GM12878 (cell line): Measurements from ENCODE around the gene WDR86. TPM values are rescaled to one million over a fixed set of nuclear protein-coding genes. Genes with fewer than 3 reads are reported as not detected.

Source experiments
- ATAC-seq: fragments of 200-7000 bp; cut with Tn5 transposase; 3 replicates; pipeline ENCODE4 v1.9.1; 2020; ENCODE audit warnings: mild to moderate bottlenecking, moderate library complexity
- BruUV-seq: library from RNA; stranded (reverse); fragments of 400-500 nt; replicated peaks from 2 replicates; lab custom pipeline; 2021; lab: Mats Ljungman, UMichigan
- CTCF ChIA-PET: fragments of 300-600 bp; sonication (Branson Sonifier 250); formaldehyde crosslinking; extraction: SDS; loops from one replicate; lab custom pipeline; 2021; ENCODE audit warnings: inconsistent platforms; lab: Yijun Ruan, JAX
- POLR2A ChIA-PET: fragments of 350-600 bp; formaldehyde crosslinking; extraction: SDS; loops from one replicate; lab custom pipeline; 2021; ENCODE audit warnings: inconsistent platforms; lab: Charles Lee
- RAD21 ChIA-PET: fragments of 300-600 bp; sonication (Branson Sonifier 250); formaldehyde crosslinking; loops from one replicate; lab custom pipeline; 2023; ENCODE audit warnings: antibody characterized with exemption; ENCODE audit not compliant: unreplicated experiment; lab: Charles Lee
- SMC1A ChIA-PET: fragments of 300-600 bp; sonication (Branson Sonifier 250); formaldehyde crosslinking; loops from one replicate; lab custom pipeline; 2023; ENCODE audit not compliant: unreplicated experiment, uncharacterized antibody; lab: Charles Lee
- DNase-seq: peaks from one replicate; pipeline ENCODE4 v3.0.0-alpha.2; 2011; ENCODE audit warnings: low read depth, low spot score
- FAIRE-seq: peaks from 3 replicates; lab custom pipeline; 2011; peaks lifted over from hg19 to GRCh38; lab: Jason Lieb, UNC
- H2AFZ ChIP-seq: 2 replicates; pipeline ENCODE4 v1.6.0; 2011; ENCODE audit warnings: low read depth, low read length, control low read depth; ENCODE audit not compliant: control insufficient read depth
- H3K27ac ChIP-seq: 2 replicates; pipeline ENCODE4 v1.5.1; 2011; ENCODE audit warnings: control low read depth; ENCODE audit not compliant: control insufficient read depth, insufficient read depth
- H3K27me3 ChIP-seq, 2 experiments: replicated peaks in 1 of 2; 2 replicates each; pipeline versions ENCODE4 v1.6.0 to v1.6.1; 2011; ENCODE audit warnings: low read length in 1 of 2; ENCODE audit not compliant: control insufficient read depth in 2 of 2, insufficient read depth in 2 of 2
- H3K36me3 ChIP-seq, 2 experiments: 2 replicates each; pipeline ENCODE4 v1.5.1; 2011; ENCODE audit warnings: low read length in 1 of 2; ENCODE audit not compliant: control insufficient read depth in 2 of 2, insufficient read depth in 2 of 2
- H3K4me1 ChIP-seq: 2 replicates; pipeline ENCODE4 v1.6.1; 2011; ENCODE audit warnings: mild to moderate bottlenecking, low read length, moderate library complexity, mixed read lengths; ENCODE audit not compliant: control insufficient read depth, insufficient read depth
- H3K4me2 ChIP-seq: 2 replicates; pipeline ENCODE4 v1.6.0; 2011; ENCODE audit warnings: control low read depth; ENCODE audit not compliant: control insufficient read depth, insufficient read depth
- H3K4me3 ChIP-seq: fragments of 200-600 bp; sonication (generic); 2 replicates; pipeline ENCODE4 v1.5.1; 2016
- H3K79me2 ChIP-seq: 2 replicates; pipeline ENCODE4 v1.6.0; 2011; ENCODE audit warnings: low read length; ENCODE audit not compliant: control insufficient read depth, insufficient read depth
- H3K9ac ChIP-seq: 2 replicates; pipeline ENCODE4 v1.8.0; 2011; ENCODE audit warnings: low read length, control low read depth, mixed read lengths; ENCODE audit not compliant: control insufficient read depth, insufficient read depth
- H3K9me3 ChIP-seq: replicated peaks from 3 replicates; pipeline ENCODE4 v1.5.1; 2011; ENCODE audit warnings: mild to moderate bottlenecking, low read length; ENCODE audit not compliant: control insufficient read depth, insufficient read depth
- H4K20me1 ChIP-seq: 2 replicates; pipeline ENCODE4 v1.6.0; 2011; ENCODE audit not compliant: control insufficient read depth, insufficient read depth
- CEBPB ChIP-seq, 2 experiments: fragments of 150-350 bp in 1 of 2; IDR thresholded peaks; 2 replicates each; pipeline ENCODE4 v1.6.1; 2012 to 2014; ENCODE audit warnings: low read depth in 2 of 2, low read length in 2 of 2, borderline replicate concordance in 1 of 2, inconsistent platforms in 1 of 2
- CTCF ChIP-seq, 3 experiments: IDR thresholded peaks in 2 of 3; conservative IDR thresholded peaks in 1 of 3; 2 replicates each; pipeline ENCODE4 v1.5.1; 2011; ENCODE audit warnings: low read depth in 3 of 3, low read length in 3 of 3, mild to moderate bottlenecking in 3 of 3, control low read depth in 2 of 3, moderate library complexity in 2 of 3, inconsistent platforms in 1 of 3, mixed read lengths in 1 of 3; ENCODE audit not compliant: control insufficient read depth in 2 of 3, insufficient read depth in 1 of 3; ENCODE audit errors: extremely low read depth in 1 of 3
- EP300 ChIP-seq, 2 experiments: fragments of 150-350 bp in 1 of 2; IDR thresholded peaks; 2 replicates each; pipeline ENCODE4 v1.6.1; 2011 to 2012; ENCODE audit warnings: low read depth in 2 of 2, low read length in 2 of 2, borderline replicate concordance in 1 of 2, improper control_type of control experiment in 1 of 2, inconsistent platforms in 1 of 2; ENCODE audit not compliant: control insufficient read depth in 1 of 2
- FOXK2 ChIP-seq: fragments of 450-650 bp; IDR thresholded peaks from 2 replicates; pipeline ENCODE4 v1.6.1; 2017; ENCODE audit warnings: mild to moderate bottlenecking, moderate library complexity
- GATAD2B ChIP-seq: fragments of 450-650 bp; conservative IDR thresholded peaks from 2 replicates; pipeline ENCODE4 v1.6.1; 2017; ENCODE audit warnings: low read depth, mild to moderate bottlenecking, moderate library complexity
- MYB ChIP-seq: fragments of 150-350 bp; IDR thresholded peaks from 2 replicates; pipeline ENCODE4 v1.6.1; 2014; ENCODE audit warnings: mild to moderate bottlenecking, low read depth, low read length, borderline replicate concordance
- RELA ChIP-seq: fragments of 450-650 bp; IDR thresholded peaks from 2 replicates; pipeline ENCODE4 v1.8.0; 2014; ENCODE audit warnings: borderline replicate concordance; ENCODE audit not compliant: partially characterized antibody
- SPI1 ChIP-seq: IDR thresholded peaks from 2 replicates; pipeline ENCODE4 v1.6.1; 2011; ENCODE audit warnings: low read depth, mild to moderate bottlenecking, low read length, moderate library complexity, borderline replicate concordance; ENCODE audit not compliant: insufficient read depth
- ZNF384 ChIP-seq: IDR thresholded peaks from 2 replicates; pipeline ENCODE4 v1.6.1; 2012; ENCODE audit warnings: low read depth, mild to moderate bottlenecking, low read length, improper control_type of control experiment, borderline replicate concordance
- WGBS: methylation state at CpG from one replicate; pipeline ENCODE4 v1.1.6; 2016; ENCODE audit warnings: low lambda C conversion rate; ENCODE audit not compliant: insufficient replicate concordance, insufficient coverage; ENCODE audit errors: missing lambda C conversion rate; 5-methylcytosine and 5-hydroxymethylcytosine counted together
- in situ Hi-C: fragments of 300-500 bp; cut with MboI; formaldehyde crosslinking; loops from 9 replicates; pipeline ENCODE4 v1.14.3; 2018; ENCODE audit warnings: mixed read lengths
- intact Hi-C: fragments of 100-400 bp; cut with micrococcal nuclease; formaldehyde crosslinking; loops from one replicate; pipeline ENCODE4 v1.14.2; 2022; ENCODE audit not compliant: unreplicated experiment
- polyA plus RNA-seq, 11 experiments: library from polyadenylated mRNA; depleted of rRNA in 4 of 11; unstranded in 6 of 11; stranded (reverse) in 5 of 11; fragments of >200 nt; fragmentation: Nextera tagmentation in 4 of 11; fragmentation: Illumina TruSeq in 1 of 11; extraction: Ambion mirVana in 4 of 11; extraction: Trizol in 1 of 11; gene quantifications; 1 replicate in 1 of 11; 2 replicates in 10 of 11; pipeline versions ENCODE4 v1.2.1 to v1.2.3, GENCODE V29; 2011 to 2016; ENCODE audit warnings: inconsistent platforms in 2 of 11, missing spikeins in 2 of 11, low read depth in 1 of 11
- total RNA-seq, 4 experiments: library from RNA; depleted of rRNA in 3 of 4; stranded (reverse); fragments of >200 nt in 3 of 4; fragmentation: Illumina TruSeq in 1 of 4; extraction: Trizol in 1 of 4; gene quantifications; 2 replicates each; pipeline versions ENCODE4 v1.2.1 to v1.2.3, GENCODE V29; 2013 to 2021
- TF ChIP-seq, protein P1 (sequence below): fragments of 450-650 bp; IDR thresholded peaks from 2 replicates; pipeline ENCODE4 v1.6.1; 2018; ENCODE audit warnings: borderline replicate concordance, mild to moderate bottlenecking; ENCODE audit not compliant: partially characterized antibody

WDR86 gene
- total and polyA plus RNA-seq, 10 of the 15 experiments (the other 5 are each of a cell fraction or from before 2014, with no cell fraction given): 0.05 to 0.19 (median 0.15) TPM; not detected in 7

- no peak for FAIRE-seq
Measured at GRCh38 chr7:151411551-151411950, 1.7 kb upstream of the WDR86 start.

DNA sequence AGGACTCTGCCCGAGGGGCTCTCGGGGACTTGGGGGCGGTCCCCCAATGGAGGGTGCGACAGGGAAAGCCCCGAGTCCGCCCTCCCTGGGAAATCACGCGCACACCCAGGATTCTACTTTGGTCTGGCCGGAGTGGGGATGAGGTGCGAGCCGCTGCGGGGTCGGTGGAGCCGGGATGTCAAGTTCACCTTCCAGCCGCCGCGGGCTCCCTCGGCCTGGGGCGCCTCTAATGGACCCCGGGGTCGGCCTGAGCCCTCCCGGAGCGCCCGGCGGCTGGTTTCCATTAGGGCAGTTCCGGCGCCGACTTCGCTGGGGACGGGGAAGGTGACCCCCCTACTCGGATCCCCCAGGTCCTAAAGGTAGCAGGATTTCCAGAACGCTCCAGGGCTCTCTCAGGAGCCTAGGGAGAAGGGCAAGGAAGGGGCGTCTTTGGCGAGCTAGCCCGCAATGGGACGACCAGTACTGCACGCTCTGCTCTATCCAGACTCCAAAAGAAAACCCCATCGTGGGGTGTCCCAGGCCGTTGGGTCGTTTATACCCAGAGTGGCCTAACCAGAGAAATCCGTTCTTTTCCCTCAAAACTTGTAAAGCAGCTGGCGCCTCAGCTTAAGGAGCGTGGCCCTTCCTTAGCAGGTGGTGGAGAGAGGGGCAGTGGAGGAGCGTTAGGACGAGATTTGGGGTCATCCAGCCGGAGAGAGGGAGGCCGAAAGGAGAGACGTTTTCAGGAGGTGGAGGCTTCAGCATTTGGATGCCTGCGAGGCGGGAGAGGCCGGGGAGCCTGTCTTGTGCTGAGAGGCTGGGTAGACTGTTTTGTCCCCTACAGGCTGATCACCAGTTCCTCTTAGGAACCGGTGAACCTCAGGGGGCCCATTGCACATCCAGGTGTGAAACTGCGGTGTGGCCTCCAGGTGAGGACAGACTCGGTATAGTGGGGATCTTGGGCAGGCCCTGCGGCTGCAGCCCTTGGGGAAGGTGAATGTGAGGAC, 860 bp upstream of the WDR86 start:
- SMC1A ChIA-PET: no interaction called here
- ATAC-seq: no peak
- H2AFZ ChIP-seq: no peak overlapping the region; the same call in 1 of the 2 replicates
- TF ChIP-seq RELA (no peak), FOXK2 (no peak), ZNF384 (no peak), MYB (no peak), GATAD2B (no peak), CEBPB (IDR thresholded peaks at IDR 0.05; ENCODE audit: borderline replicate concordance in 1 of 2, low read depth in 2 of 2, low read length in 2 of 2) (no peak), CTCF (IDR thresholded peaks at IDR 0.05 in 2 of 3, conservative IDR thresholded peaks at IDR 0.05 in 1 of 3; ENCODE audit: control insufficient read depth in 2 of 3, extremely low read depth in 1 of 3, insufficient read depth in 1 of 3, low read depth in 3 of 3, low read length in 3 of 3) (no peak)
- TF ChIP-seq, protein P1, sequence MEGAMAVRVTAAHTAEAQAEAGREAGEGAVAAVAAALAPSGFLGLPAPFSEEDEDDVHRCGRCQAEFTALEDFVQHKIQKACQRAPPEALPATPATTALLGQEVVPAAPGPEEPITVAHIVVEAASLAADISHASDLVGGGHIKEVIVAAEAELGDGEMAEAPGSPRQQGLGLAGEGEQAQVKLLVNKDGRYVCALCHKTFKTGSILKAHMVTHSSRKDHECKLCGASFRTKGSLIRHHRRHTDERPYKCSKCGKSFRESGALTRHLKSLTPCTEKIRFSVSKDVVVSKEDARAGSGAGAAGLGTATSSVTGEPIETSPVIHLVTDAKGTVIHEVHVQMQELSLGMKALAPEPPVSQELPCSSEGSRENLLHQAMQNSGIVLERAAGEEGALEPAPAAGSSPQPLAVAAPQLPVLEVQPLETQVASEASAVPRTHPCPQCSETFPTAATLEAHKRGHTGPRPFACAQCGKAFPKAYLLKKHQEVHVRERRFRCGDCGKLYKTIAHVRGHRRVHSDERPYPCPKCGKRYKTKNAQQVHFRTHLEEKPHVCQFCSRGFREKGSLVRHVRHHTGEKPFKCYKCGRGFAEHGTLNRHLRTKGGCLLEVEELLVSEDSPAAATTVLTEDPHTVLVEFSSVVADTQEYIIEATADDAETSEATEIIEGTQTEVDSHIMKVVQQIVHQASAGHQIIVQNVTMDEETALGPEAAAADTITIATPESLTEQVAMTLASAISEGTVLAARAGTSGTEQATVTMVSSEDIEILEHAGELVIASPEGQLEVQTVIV: no peak

More at GRCh38 chr7:151411551-151411950, 1.7 kb upstream of the WDR86 start:
- ChIA-PET RAD21 (interaction anchor here (0.8 to 1.6 kb wide), 2 partner anchors 59 to 106 kb away, joined by 3 to 4 read pairs; no protein-coding TSS in a partner anchor), CTCF (interaction anchor here (0.6 to 1.2 kb wide), 2 partner anchors 37 to 86 kb away, joined by 3 to 4 read pairs; no protein-coding TSS in a partner anchor), SMC1A (no interaction called here), POLR2A (interaction anchor here (0.6 to 0.7 kb wide), 2 partner anchors 29 to 58 kb away, joined by 3 to 6 read pairs; no protein-coding TSS in a partner anchor)
- peak; percentile 40 for ATAC-seq
- no peak for DNase-seq
- Histone ChIP-seq H3K9ac (no peak overlapping the region), H3K4me3 (no peak overlapping the region), H3K4me2 (no peak overlapping the region), H3K79me2 (no peaks in the 10 kb centered on the region), H3K4me1 (no peaks in the 10 kb centered on the region), H3K27me3 (peaks cover 12 to 15% of the 10 kb centered on the region in 2 experiments), H3K9me3 (no peaks in the 10 kb centered on the region), H2AFZ (no peak overlapping the region), H4K20me1 (no peaks in the 10 kb centered on the region), H3K27ac (no peak overlapping the region), H3K36me3 (no peaks in the 10 kb centered on the region)
- intact Hi-C loops: no loop called here
- TF ChIP-seq EP300 (IDR thresholded peaks at IDR 0.05; ENCODE audit: borderline replicate concordance in 1 of 2, control insufficient read depth in 1 of 2, low read depth in 2 of 2, low read length in 2 of 2): no peak
- peak; percentile 62 for TF ChIP-seq SPI1
- 7% methylated on average over 6 of the region's 6 CpGs for WGBS
- in situ Hi-C loops: no loop called here
- no TSS peak for BruUV-seq

More for the DNA sequence above, 860 bp upstream of the WDR86 start:
- Histone ChIP-seq H3K27ac (no peak overlapping the region), H3K4me3 (no peak overlapping the region), H3K79me2 (no peaks in the 10 kb centered on the region), H3K36me3 (no peaks in the 10 kb centered on the region), H3K9ac (no peak overlapping the region), H3K27me3 (peaks cover 12 to 15% of the 10 kb centered on the region in 2 experiments), H3K9me3 (no peaks in the 10 kb centered on the region), H3K4me1 (no peaks in the 10 kb centered on the region), H4K20me1 (no peaks in the 10 kb centered on the region), H3K4me2 (no peak overlapping the region)
- ChIA-PET POLR2A (interaction anchor here (0.7 kb wide), 1 partner anchor 57 kb away, joined by 3 read pairs; no protein-coding TSS in a partner anchor), CTCF (no interaction called here), RAD21 (interaction anchor here (1.6 kb wide), 1 partner anchor 107 kb away, joined by 3 read pairs; no protein-coding TSS in a partner anchor)
- BruUV-seq: no TSS peak
- WGBS: 34% methylated on average over 54 of the region's 55 CpGs
- intact Hi-C loops: no loop called here
- DNase-seq (no peak), FAIRE-seq (no peak)
- in situ Hi-C loops: no loop called here
